GM23338 (cell line): ENCODE data around the gene ATP10A. TPM values are rescaled to one million over a fixed set of nuclear protein-coding genes. Genes with fewer than 3 reads are reported as not detected.

Source experiments
- ATAC-seq: fragments of 200-7000 bp; cut with Tn5 transposase; 3 replicates; pipeline ENCODE4 v1.9.1; 2020
- DNase-seq: peaks from one replicate; pipeline ENCODE4 v3.0.0-alpha.2; 2015; ENCODE audit warnings: low spot score
- H2AFZ ChIP-seq: fragments of 200-600 bp; sonication (generic); 2 replicates; pipeline ENCODE4 v1.8.0; 2016; ENCODE audit warnings: antibody characterized with exemption, mild to moderate bottlenecking, moderate library complexity
- H3F3A ChIP-seq: fragments of 200-600 bp; sonication (generic); replicated peaks from 2 replicates; pipeline ENCODE4 v1.8.0; 2017; ENCODE audit warnings: antibody characterized with exemption, mixed run types, low read depth
- H3K27ac ChIP-seq: fragments of 200-600 bp; sonication (generic); 2 replicates; pipeline ENCODE4 v1.6.1; 2016; ENCODE audit warnings: low read depth
- H3K27me3 ChIP-seq: fragments of 200-600 bp; sonication (generic); 2 replicates; pipeline ENCODE4 v1.8.0; 2016; ENCODE audit warnings: mild to moderate bottlenecking, mixed run types, moderate library complexity; ENCODE audit not compliant: insufficient read depth
- H3K36me3 ChIP-seq: fragments of 200-600 bp; sonication (generic); 2 replicates; pipeline ENCODE4 v1.8.0; 2016; ENCODE audit warnings: mild to moderate bottlenecking; ENCODE audit not compliant: insufficient read depth
- H3K4me1 ChIP-seq: fragments of 200-600 bp; sonication (generic); 2 replicates; pipeline ENCODE4 v1.8.0; 2016; ENCODE audit warnings: mild to moderate bottlenecking, moderate library complexity; ENCODE audit not compliant: insufficient read depth
- H3K4me2 ChIP-seq: fragments of 200-600 bp; sonication (generic); 2 replicates; pipeline ENCODE4 v1.7.1; 2017; ENCODE audit warnings: mixed run types
- H3K4me3 ChIP-seq: fragments of 200-600 bp; sonication (generic); 2 replicates; pipeline ENCODE4 v1.6.1; 2016; ENCODE audit warnings: mixed run types
- H3K79me2 ChIP-seq: fragments of 200-600 bp; sonication (generic); replicated peaks from 2 replicates; pipeline ENCODE4 v1.8.0; 2017; ENCODE audit warnings: mild to moderate bottlenecking; ENCODE audit not compliant: insufficient read depth
- H3K9me2 ChIP-seq: fragments of 200-600 bp; sonication (generic); 2 replicates; pipeline ENCODE4 v1.8.0; 2017; ENCODE audit not compliant: insufficient read depth
- H4K20me1 ChIP-seq: fragments of 200-600 bp; sonication (generic); replicated peaks from 2 replicates; pipeline ENCODE4 v1.8.0; 2017; ENCODE audit warnings: mild to moderate bottlenecking; ENCODE audit not compliant: insufficient read depth
- H3K27ac Mint-ChIP-seq: 2 replicates; pipeline ENCODE4 v1.8.0; 2020; ENCODE audit warnings: inconsistent platforms, mild to moderate bottlenecking, moderate library complexity, mixed read lengths
- H3K27me3 Mint-ChIP-seq: 3 replicates; pipeline ENCODE4 v1.8.0; 2022; ENCODE audit warnings: low read depth, mild to moderate bottlenecking, moderate library complexity, mixed read lengths, inconsistent platforms; ENCODE audit not compliant: insufficient read depth, poor library complexity
- H3K36me3 Mint-ChIP-seq: 3 replicates; pipeline ENCODE4 v1.8.0; 2021; ENCODE audit warnings: low read depth, mild to moderate bottlenecking, inconsistent platforms, moderate library complexity, mixed read lengths
- H3K4me1 Mint-ChIP-seq: 3 replicates; pipeline ENCODE4 v1.8.0; 2020; ENCODE audit warnings: mild to moderate bottlenecking, inconsistent platforms, mixed read lengths
- H3K4me3 Mint-ChIP-seq: 3 replicates; pipeline ENCODE4 v1.8.0; 2021; ENCODE audit warnings: moderate library complexity, mild to moderate bottlenecking, inconsistent platforms, mixed read lengths
- H3K9me3 Mint-ChIP-seq: 3 replicates; pipeline ENCODE4 v1.8.0; 2020; ENCODE audit warnings: moderate library complexity, mild to moderate bottlenecking, inconsistent platforms, mixed read lengths
- CREB1 ChIP-seq: fragments of 250-450 bp; sonication (Bioruptor Pico); IDR thresholded peaks from 2 replicates; pipeline ENCODE4 v1.5.0; 2020; ENCODE audit warnings: low read depth, mild to moderate bottlenecking, moderate library complexity
- CTCF ChIP-seq, 2 experiments: fragments of 200-600 bp in 1 of 2; sonication (generic) in 1 of 2; conservative IDR thresholded peaks; 2 replicates each; pipeline versions ENCODE4 v1.5.1 to v1.6.1; 2016 to 2017; ENCODE audit warnings: antibody characterized with exemption in 2 of 2, low read depth in 2 of 2, mild to moderate bottlenecking in 2 of 2, moderate library complexity in 1 of 2
- ETS1 ChIP-seq: IDR thresholded peaks from 2 replicates; pipeline ENCODE4 v1.6.1; 2016; ENCODE audit warnings: antibody characterized with exemption
- EZH2 ChIP-seq: fragments of 200-600 bp; sonication (generic); IDR thresholded peaks from one replicate; pipeline ENCODE4 v1.8.0; 2017; ENCODE audit warnings: antibody characterized with exemption, mild to moderate bottlenecking, low read depth; ENCODE audit not compliant: unreplicated experiment
- EZH2phosphoT487 ChIP-seq: fragments of 200-600 bp; sonication (generic); IDR thresholded peaks from one replicate; pipeline ENCODE4 v1.8.1; 2018; ENCODE audit warnings: antibody characterized with exemption; ENCODE audit not compliant: unreplicated experiment
- NANOG ChIP-seq: IDR thresholded peaks from 2 replicates; pipeline ENCODE4 v1.6.1; 2016; ENCODE audit warnings: antibody characterized with exemption, borderline replicate concordance
- REST ChIP-seq: IDR thresholded peaks from one replicate; pipeline ENCODE4 v1.6.1; 2018; ENCODE audit warnings: antibody characterized with exemption; ENCODE audit not compliant: unreplicated experiment
- ZNF114 ChIP-seq: fragments of 250-450 bp; sonication (Bioruptor Pico); IDR thresholded peaks from 2 replicates; pipeline ENCODE4 v1.5.0; 2020; ENCODE audit warnings: mild to moderate bottlenecking, moderate library complexity
- ZNF331 ChIP-seq: fragments of 250-450 bp; sonication (Bioruptor Pico); IDR thresholded peaks from 2 replicates; pipeline ENCODE4 v1.5.0; 2020; ENCODE audit warnings: low read depth, mild to moderate bottlenecking, moderate library complexity
- polyA plus RNA-seq: library from polyadenylated mRNA; unstranded; fragments of >200 nt; fragmentation: Nextera tagmentation; extraction: Ambion mirVana; gene quantifications from 2 replicates; pipeline ENCODE4 v1.2.1, GENCODE V29; 2016
- total RNA-seq: library from RNA; depleted of rRNA; stranded (reverse); fragments of >200 nt; shearing (Covaris generic); gene quantifications from 2 replicates; pipeline ENCODE4 v1.2.3, GENCODE V29; 2014

ATP10A gene
- total and polyA plus RNA-seq, 2 experiments from 2014 or later, result 0.36 to 5.6 TPM

GRCh38 chr15:25796395-25796794 is 66.7 kb downstream of the ATP10A start (continued):
- TF ChIP-seq ETS1, result no peak
- no peak for TF ChIP-seq EZH2phosphoT487
- no peak for TF ChIP-seq EZH2
- no peak for TF ChIP-seq CREB1 (CRISPR knock-in tag)
- TF ChIP-seq ZNF331 (CRISPR knock-in tag), result no peak
- TF ChIP-seq CTCF (conservative IDR thresholded peaks at IDR 0.05; ENCODE audit: low read depth in 2 of 2), result no peak
- TF ChIP-seq NANOG, result no peak
- no peak for TF ChIP-seq REST

GRCh38 chr15:25795712-25796111 is 67.4 kb downstream of the ATP10A start:
- no peaks in the 10 kb centered on the region for H3K36me3 ChIP-seq
- ATAC-seq, result no peak
- H3K27ac Mint-ChIP-seq, result no peak overlapping the region
- TF ChIP-seq REST (no peak), ETS1 (no peak), ZNF114 (CRISPR knock-in tag) (no peak), NANOG (no peak)

More at GRCh38 chr15:25795712-25796111, 67.4 kb downstream of the ATP10A start:
- no peak for DNase-seq
- Histone ChIP-seq H3K4me1 (peaks cover 7% of the 10 kb centered on the region), H4K20me1 (no peaks in the 10 kb centered on the region), H3F3A (0 out of 2 replicates have a peak, but pooled peaks cover 3% of the 10 kb centered on the region), H3K4me2 (no peak overlapping the region), H3K9me2 (no peaks in the 10 kb centered on the region), H3K79me2 (no peaks in the 10 kb centered on the region), H3K27ac (no peak overlapping the region), H3K27me3 (no peaks in the 10 kb centered on the region), H2AFZ (no peak overlapping the region), H3K4me3 (no peak overlapping the region)
- no peak overlapping the region for H3K4me3 Mint-ChIP-seq
- no peaks in the 10 kb centered on the region for H3K9me3 Mint-ChIP-seq
- no peaks in the 10 kb centered on the region for H3K36me3 Mint-ChIP-seq
- H3K4me1 Mint-ChIP-seq, result peaks cover 26% of the 10 kb centered on the region
- H3K27me3 Mint-ChIP-seq, result peaks cover 3% of the 10 kb centered on the region
